HepG2 (cell line): ENCODE measurements around the gene CASP5. TPM values are rescaled to one million over a fixed set of nuclear protein-coding genes. Genes with fewer than 3 reads are reported as not detected.

ENCODE experiments used
- ATAC-seq: fragments of 200-7000 bp; cut with Tn5 transposase; 3 replicates; pipeline ENCODE4 v1.9.1; 2020; ENCODE audit warnings: mild to moderate bottlenecking, moderate library complexity
- BruUV-seq: library from RNA; stranded (reverse); fragments of 400-500 nt; replicated peaks from 2 replicates; lab custom pipeline; 2021; lab: Mats Ljungman, UMichigan
- CTCF ChIA-PET: fragments of 300-600 bp; formaldehyde crosslinking; extraction: SDS; loops from one replicate; lab custom pipeline; 2021; ENCODE audit warnings: low total read pairs, inconsistent platforms, low intra/inter-chr PET ratio; lab: Yijun Ruan, JAX
- POLR2A ChIA-PET: fragments of 350-600 bp; sonication (Branson Sonifier 250); formaldehyde crosslinking; loops from one replicate; lab custom pipeline; 2020; ENCODE audit warnings: antibody characterized with exemption, inconsistent platforms; lab: Yijun Ruan, JAX
- DNase-seq: peaks from one replicate; pipeline ENCODE4 v3.0.0-alpha.2; 2015; ENCODE audit warnings: low spot score
- FAIRE-seq: peaks from 3 replicates; lab custom pipeline; 2011; peaks lifted over from hg19 to GRCh38; lab: Jason Lieb, UNC
- H2AFZ ChIP-seq: one replicate; pipeline ENCODE4 v1.6.1; 2011; ENCODE audit warnings: low read length, inconsistent platforms
- H3K27ac ChIP-seq: fragments of 300-600 bp; 3 replicates; pipeline ENCODE4 v1.8.0; 2011; ENCODE audit warnings: mixed run types, mild to moderate bottlenecking, mixed read lengths, low read length, inconsistent platforms; ENCODE audit not compliant: insufficient read depth; ENCODE audit errors: extremely low read length
- H3K27me3 ChIP-seq, 2 experiments: fragments of 200-600 bp in 1 of 2; 2 replicates in 1 of 2; 3 replicates in 1 of 2; pipeline versions ENCODE4 v1.6.0 to v1.8.0; 2011; ENCODE audit warnings: low read length in 2 of 2, mild to moderate bottlenecking in 2 of 2, moderate library complexity in 2 of 2, inconsistent platforms in 1 of 2; ENCODE audit not compliant: insufficient read depth in 2 of 2, control insufficient read depth in 1 of 2
- H3K36me3 ChIP-seq, 2 experiments: fragments of 200-600 bp in 1 of 2; replicated peaks in 1 of 2; 2 replicates in 1 of 2; 3 replicates in 1 of 2; pipeline versions ENCODE4 v1.5.1 to v1.8.0; 2011; ENCODE audit warnings: low read length in 2 of 2, inconsistent platforms in 1 of 2; ENCODE audit not compliant: insufficient read depth in 2 of 2, control insufficient read depth in 1 of 2
- H3K4me1 ChIP-seq: 2 replicates; pipeline ENCODE4 v1.5.1; 2012; ENCODE audit warnings: low read length, inconsistent platforms; ENCODE audit not compliant: insufficient read depth
- H3K4me2 ChIP-seq: 2 replicates; pipeline ENCODE4 v1.6.0; 2011; ENCODE audit warnings: low read depth, low read length, inconsistent platforms
- H3K4me3 ChIP-seq, 3 experiments: fragments of 200-600 bp in 1 of 3; sonication (generic), shearing (Covaris generic) in 1 of 3; replicated peaks in 1 of 3; 2 replicates each; pipeline ENCODE4 v1.5.1; 2011 to 2016; ENCODE audit warnings: low read length in 3 of 3, inconsistent platforms in 2 of 3, low read depth in 2 of 3, mild to moderate bottlenecking in 2 of 3, control low read depth in 1 of 3, mixed read lengths in 1 of 3; ENCODE audit not compliant: insufficient read depth in 1 of 3
- H3K79me2 ChIP-seq: one replicate; pipeline ENCODE4 v1.6.1; 2011; ENCODE audit warnings: low read length, inconsistent platforms; ENCODE audit not compliant: insufficient read depth
- H3K9ac ChIP-seq: 2 replicates; pipeline ENCODE4 v1.6.0; 2011; ENCODE audit warnings: mild to moderate bottlenecking, low read depth, low read length, inconsistent platforms; ENCODE audit not compliant: insufficient read depth
- H3K9me3 ChIP-seq: 2 replicates; pipeline ENCODE4 v1.5.1; 2012; ENCODE audit warnings: mild to moderate bottlenecking, low read length
- H4K20me1 ChIP-seq: 2 replicates; pipeline ENCODE4 v1.6.0; 2011; ENCODE audit warnings: inconsistent platforms, mild to moderate bottlenecking, low read length, moderate library complexity; ENCODE audit not compliant: insufficient read depth
- ARHGAP35 ChIP-seq: sonication (generic); formaldehyde crosslinking; IDR thresholded peaks from 2 replicates; pipeline ENCODE4 v1.9.0; 2022; ENCODE audit warnings: mild to moderate bottlenecking, inconsistent platforms, moderate library complexity, missing genetic modification reagents, borderline replicate concordance
- BCL3 ChIP-seq: sonication (generic); formaldehyde crosslinking; IDR thresholded peaks from 2 replicates; pipeline ENCODE4 v1.5.1; 2020; ENCODE audit warnings: mild to moderate bottlenecking, missing genetic modification reagents, moderate library complexity
- GMEB1 ChIP-seq: sonication (generic); formaldehyde crosslinking; IDR thresholded peaks from 2 replicates; pipeline ENCODE4 v1.5.1; 2020; ENCODE audit warnings: missing genetic modification reagents, mild to moderate bottlenecking, borderline replicate concordance
- GZF1 ChIP-seq: sonication (generic); formaldehyde crosslinking; IDR thresholded peaks from 2 replicates; pipeline ENCODE4 v1.5.1; 2020; ENCODE audit warnings: mild to moderate bottlenecking, missing genetic modification reagents
- HNRNPL ChIP-seq: fragments of 200-400 bp; formaldehyde crosslinking; IDR thresholded peaks from 2 replicates; pipeline ENCODE4 v1.6.1; 2017; ENCODE audit warnings: mild to moderate bottlenecking, low read depth, low read length
- ISX ChIP-seq: sonication (generic); formaldehyde crosslinking; conservative IDR thresholded peaks from 2 replicates; pipeline ENCODE4 v1.5.0; 2020; ENCODE audit warnings: missing genetic modification reagents
- MEIS1 ChIP-seq: sonication (generic); formaldehyde crosslinking; IDR thresholded peaks from 2 replicates; pipeline ENCODE4 v1.9.0; 2021; ENCODE audit warnings: mild to moderate bottlenecking, missing genetic modification reagents, moderate library complexity, borderline replicate concordance
- PCBP1 ChIP-seq: fragments of 200-400 bp; formaldehyde crosslinking; IDR thresholded peaks from 2 replicates; pipeline ENCODE4 v1.6.1; 2017; ENCODE audit warnings: mild to moderate bottlenecking, low read depth, low read length, borderline replicate concordance
- SUZ12 ChIP-seq: fragments of 150-350 bp; IDR thresholded peaks from 2 replicates; pipeline ENCODE4 v1.6.1; 2014; ENCODE audit warnings: low read depth, low read length
- ZC3H13 ChIP-seq: sonication (generic); formaldehyde crosslinking; IDR thresholded peaks from 2 replicates; pipeline ENCODE4 v1.8.1; 2023; ENCODE audit warnings: mild to moderate bottlenecking, missing genetic modification reagents, moderate library complexity
- ZFY ChIP-seq: sonication (generic); formaldehyde crosslinking; IDR thresholded peaks from 2 replicates; pipeline ENCODE4 v1.4.0; 2020; ENCODE audit warnings: missing genetic modification reagents
- ZMAT5 ChIP-seq: sonication (generic); formaldehyde crosslinking; IDR thresholded peaks from 2 replicates; pipeline ENCODE4 v1.5.0; 2020; ENCODE audit warnings: mild to moderate bottlenecking, low read depth, missing genetic modification reagents, borderline replicate concordance
- WGBS: methylation state at CpG from one replicate; pipeline ENCODE4 v1.1.6; 2017; ENCODE audit warnings: low lambda C conversion rate; 5-methylcytosine and 5-hydroxymethylcytosine counted together
- in situ Hi-C: cut with HindIII; loops from 2 replicates; pipeline ENCODE4 v1.10.0; 2017; ENCODE audit warnings: low pct_unique_long_range_greater_than_20kb; ENCODE audit not compliant: extremely low pct_ligation_motif_present
- intact Hi-C: fragments of 100-400 bp; cut with micrococcal nuclease; formaldehyde crosslinking; loops from one replicate; pipeline ENCODE4 v1.10.0; 2022; ENCODE audit not compliant: unreplicated experiment
- polyA plus RNA-seq, 8 experiments: library from polyadenylated mRNA; depleted of rRNA in 3 of 8; stranded (reverse) in 7 of 8; unstranded in 1 of 8; fragments of >200 nt; fragmentation: Illumina TruSeq in 4 of 8; extraction: Trizol in 4 of 8; gene quantifications; 2 replicates each; pipeline versions ENCODE4 v1.2.1 to v1.2.3, GENCODE V29; 2011 to 2016; ENCODE audit warnings: low read depth in 4 of 8, missing spikeins in 1 of 8, mixed read lengths in 1 of 8; ENCODE audit not compliant: insufficient read depth in 1 of 8
- total RNA-seq, 5 experiments: library from RNA; depleted of rRNA; stranded (reverse); fragments of >200 nt; fragmentation: Illumina TruSeq; extraction: Trizol; gene quantifications; 2 replicates each; pipeline ENCODE4 v1.2.3, GENCODE V29; 2016; ENCODE audit warnings: low read depth in 1 of 5
- TF ChIP-seq, protein P1 (sequence below): sonication (generic); formaldehyde crosslinking; IDR thresholded peaks from 2 replicates; pipeline ENCODE4 v1.5.0; 2020; ENCODE audit warnings: mild to moderate bottlenecking, missing genetic modification reagents

CASP5 gene
- total and polyA plus RNA-seq, 2 of the 13 experiments (the other 11 are each of a cell fraction or from before 2014, with no cell fraction given) = not detected

- peaks cover 4% of the 10 kb centered on the region for H3K79me2 ChIP-seq
- FAIRE-seq (no peak), DNase-seq (no peak), ATAC-seq (no peak)
- H3K27ac ChIP-seq = no peak overlapping the region
- no peaks in the 10 kb centered on the region for H3K9me3 ChIP-seq
- 98% methylated on average over 3 of the region's 3 CpGs for whole genome bisulfite sequencing
- no peaks in the 10 kb centered on the region for H3K27me3 ChIP-seq
- H3K36me3 ChIP-seq = peaks cover 2 to 11% of the 10 kb centered on the region in 2 experiments; a peak in 1 of 5 replicates
- no peaks in the 10 kb centered on the region for H4K20me1 ChIP-seq
- TF ChIP-seq PCBP1 = no peak
- TF ChIP-seq ZMAT5 (CRISPR knock-in tag) = no peak
- no peak for TF ChIP-seq GZF1 (CRISPR knock-in tag)
- no peak for TF ChIP-seq BCL3 (CRISPR knock-in tag)
- no peak for TF ChIP-seq GMEB1 (CRISPR knock-in tag)
- TF ChIP-seq HNRNPL = no peak
- no peak for TF ChIP-seq SUZ12
- no peak for TF ChIP-seq ZC3H13 (CRISPR knock-in tag)
- TF ChIP-seq, protein P1, sequence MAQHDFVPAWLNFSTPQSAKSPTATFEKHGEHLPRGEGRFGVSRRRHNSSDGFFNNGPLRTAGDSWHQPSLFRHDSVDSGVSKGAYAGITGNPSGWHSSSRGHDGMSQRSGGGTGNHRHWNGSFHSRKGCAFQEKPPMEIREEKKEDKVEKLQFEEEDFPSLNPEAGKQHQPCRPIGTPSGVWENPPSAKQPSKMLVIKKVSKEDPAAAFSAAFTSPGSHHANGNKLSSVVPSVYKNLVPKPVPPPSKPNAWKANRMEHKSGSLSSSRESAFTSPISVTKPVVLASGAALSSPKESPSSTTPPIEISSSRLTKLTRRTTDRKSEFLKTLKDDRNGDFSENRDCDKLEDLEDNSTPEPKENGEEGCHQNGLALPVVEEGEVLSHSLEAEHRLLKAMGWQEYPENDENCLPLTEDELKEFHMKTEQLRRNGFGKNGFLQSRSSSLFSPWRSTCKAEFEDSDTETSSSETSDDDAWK (CRISPR knock-in tag) = no peak
- no peak for TF ChIP-seq ZFY (CRISPR knock-in tag)
- TF ChIP-seq ISX (CRISPR knock-in tag) = no peak
- TF ChIP-seq ARHGAP35 (CRISPR knock-in tag) = no peak
- no peak for TF ChIP-seq MEIS1 (CRISPR knock-in tag)
- no TSS peak for BruUV-seq
- ChIA-PET CTCF (no interaction called here), POLR2A (interaction anchor here (1.3 kb wide), 1 partner anchor 12 kb away, joined by 5 read pairs; the partner anchor contains the start of gene CASP4)
- intact Hi-C loops = no loop called here
- H3K4me2 ChIP-seq = no peak overlapping the region
- in situ Hi-C loops = no loop called here
- no peak overlapping the region for H3K4me3 ChIP-seq
- H2AFZ ChIP-seq = no peak overlapping the region
- H3K9ac ChIP-seq = no peak overlapping the region
- peaks cover 12% of the 10 kb centered on the region for H3K4me1 ChIP-seq
Observed at GRCh38 chr11:104957280-104957679, 65.7 kb downstream of the CASP5 start.
